SJSA1 (cell line): ENCODE data around the gene ZNF256. TPM values are rescaled to one million over a fixed set of nuclear protein-coding genes. Genes with fewer than 3 reads are reported as not detected.
A peak's percentile ranks its signal among the peaks of the same experiment; 100 is the strongest.

Source experiments
- DNase-seq, 2 experiments: peaks; one replicate each; pipeline ENCODE4 v3.0.0-alpha.2; 2015 to 2020; ENCODE audit warnings: low spot score in 2 of 2, low read depth in 1 of 2
- H3K27ac ChIP-seq: fragments of 250-450 bp; sonication (Bioruptor Pico); 2 replicates; pipeline ENCODE4 v1.5.1; 2020; ENCODE audit warnings: mild to moderate bottlenecking, moderate library complexity
- H3K27me3 ChIP-seq: fragments of 250-450 bp; sonication (Bioruptor Pico); replicated peaks from 2 replicates; pipeline ENCODE4 v1.5.1; 2020; ENCODE audit warnings: mild to moderate bottlenecking, moderate library complexity
- H3K36me3 ChIP-seq: fragments of 250-450 bp; sonication (Bioruptor Pico); 2 replicates; pipeline ENCODE4 v1.5.1; 2020; ENCODE audit warnings: mild to moderate bottlenecking
- H3K4me1 ChIP-seq: fragments of 250-450 bp; sonication (Bioruptor Pico); replicated peaks from 2 replicates; pipeline ENCODE4 v1.6.1; 2021; ENCODE audit warnings: mild to moderate bottlenecking
- H3K4me3 ChIP-seq: fragments of 250-450 bp; sonication (Bioruptor Pico); 2 replicates; pipeline ENCODE4 v1.5.1; 2020; ENCODE audit warnings: mild to moderate bottlenecking
- H3K9me3 ChIP-seq: fragments of 250-450 bp; sonication (Bioruptor Pico); replicated peaks from 2 replicates; pipeline ENCODE4 v1.5.1; 2020; ENCODE audit warnings: mild to moderate bottlenecking
- total RNA-seq: library from RNA; depleted of rRNA; stranded (reverse); fragments of >200 nt; shearing (Covaris generic); gene quantifications from 2 replicates; pipeline ENCODE4 v1.2.3, GENCODE V29; 2014; rRNA removed

The ZNF256 gene
- 1.8 and 5.2 TPM in 2 replicates for total RNA-seq

- H3K36me3 ChIP-seq: peaks cover 19% of the 10 kb centered on the region
- peak; percentile 90 to 95 for DNase-seq
- peaks cover 54% of the 10 kb centered on the region for H3K9me3 ChIP-seq
- no peaks in the 10 kb centered on the region for H3K27me3 ChIP-seq
- H3K27ac ChIP-seq: peak within 1 kb of the TSS; percentile 44
- H3K4me3 ChIP-seq: peak within 1 kb of the TSS; percentile 68
- H3K4me1 ChIP-seq: no peaks in the 10 kb centered on the region
These were observed at the start of gene ZNF256 for GRCh38 chr19:57947419-57948134. Gene ZNF256 (minus strand): TSS chr19:57947706. CDS start chr19:57947474, 232 bp downstream.

- no peaks in the 10 kb centered on the region for H3K4me1 ChIP-seq
- H3K4me3 ChIP-seq: no peak overlapping the region
- H3K36me3 ChIP-seq: peaks cover 57% of the 10 kb centered on the region
- no peaks in the 10 kb centered on the region for H3K27me3 ChIP-seq
- H3K27ac ChIP-seq: no peak overlapping the region
- no peak for DNase-seq
- H3K9me3 ChIP-seq: peaks cover 37% of the 10 kb centered on the region
These were observed 45.3 kb upstream of the ZNF256 start for GRCh38 chr19:57992841-57993240.

GRCh38 chr19:57978586-57979289 is 31.2 kb upstream of the ZNF256 start:
- no peak overlapping the region for H3K4me3 ChIP-seq
- DNase-seq: peak in 1 of 2 experiments; percentile 10
- H3K27ac ChIP-seq: no peak overlapping the region
- H3K9me3 ChIP-seq: peaks cover 68% of the 10 kb centered on the region
- H3K36me3 ChIP-seq: peaks cover 71% of the 10 kb centered on the region
- H3K27me3 ChIP-seq: no peaks in the 10 kb centered on the region
- H3K4me1 ChIP-seq: no peaks in the 10 kb centered on the region

GRCh38 chr19:57974434-57974833 is 26.9 kb upstream of the ZNF256 start, which contains the start of gene C19orf18:
Gene C19orf18 (minus strand): TSS chr19:57974534. CDS start chr19:57974432, 102 bp downstream.
- peaks cover 28% of the 10 kb centered on the region for H3K36me3 ChIP-seq
- no peak within 1 kb of the TSS for H3K27ac ChIP-seq
- H3K4me3 ChIP-seq: no peak within 1 kb of the TSS
- DNase-seq: no peak
- H3K9me3 ChIP-seq: peaks cover 52% of the 10 kb centered on the region
- no peaks in the 10 kb centered on the region for H3K27me3 ChIP-seq
- H3K4me1 ChIP-seq: no peaks in the 10 kb centered on the region

GRCh38 chr19:57964761-57965160 is 17.3 kb upstream of the ZNF256 start:
- H3K4me1 ChIP-seq: no peaks in the 10 kb centered on the region
- DNase-seq: no peak
- no peaks in the 10 kb centered on the region for H3K36me3 ChIP-seq
- peaks cover 11% of the 10 kb centered on the region; the same call in 1 of the 2 replicates for H3K9me3 ChIP-seq
- no peak overlapping the region for H3K4me3 ChIP-seq
- H3K27me3 ChIP-seq: no peaks in the 10 kb centered on the region
- H3K27ac ChIP-seq: no peak overlapping the region

GRCh38 chr19:57961785-57962184 is 14.3 kb upstream of the ZNF256 start:
- H3K36me3 ChIP-seq: no peaks in the 10 kb centered on the region
- DNase-seq: no peak
- peaks cover 8% of the 10 kb centered on the region; the same call in 1 of the 2 replicates for H3K9me3 ChIP-seq
- H3K27me3 ChIP-seq: no peaks in the 10 kb centered on the region
- no peak overlapping the region for H3K4me3 ChIP-seq
- no peaks in the 10 kb centered on the region for H3K4me1 ChIP-seq
- no peak overlapping the region for H3K27ac ChIP-seq

GRCh38 chr19:57954996-57955395 is 7.5 kb upstream of the ZNF256 start:
- H3K9me3 ChIP-seq: peaks cover 13% of the 10 kb centered on the region
- H3K4me1 ChIP-seq: no peaks in the 10 kb centered on the region
- H3K4me3 ChIP-seq: no peak overlapping the region
- DNase-seq: no peak
- no peak overlapping the region for H3K27ac ChIP-seq
- H3K36me3 ChIP-seq: no peaks in the 10 kb centered on the region
- H3K27me3 ChIP-seq: no peaks in the 10 kb centered on the region

GRCh38 chr19:57949702-57950101 is 2.2 kb upstream of the ZNF256 start:
- no peak for DNase-seq
- Histone ChIP-seq H3K9me3 (peaks cover 41% of the 10 kb centered on the region), H3K4me3 (no peak overlapping the region), H3K27ac (no peak overlapping the region), H3K27me3 (no peaks in the 10 kb centered on the region), H3K36me3 (no peaks in the 10 kb centered on the region), H3K4me1 (no peaks in the 10 kb centered on the region)

- Histone ChIP-seq H3K4me1 (no peaks in the 10 kb centered on the region), H3K36me3 (peaks cover 3% of the 10 kb centered on the region), H3K27me3 (no peaks in the 10 kb centered on the region), H3K27ac (no peak overlapping the region), H3K9me3 (peaks cover 44% of the 10 kb centered on the region), H3K4me3 (no peak overlapping the region)
- DNase-seq: no peak
These were observed 1.8 kb upstream of the ZNF256 start for GRCh38 chr19:57949296-57949695.

- no peak for DNase-seq
- peak overlapping the region; percentile 44 for H3K27ac ChIP-seq
- peaks cover 56% of the 10 kb centered on the region for H3K9me3 ChIP-seq
- no peaks in the 10 kb centered on the region for H3K27me3 ChIP-seq
- peaks cover 24% of the 10 kb centered on the region for H3K36me3 ChIP-seq
- H3K4me3 ChIP-seq: peak overlapping the region; percentile 68
- no peaks in the 10 kb centered on the region for H3K4me1 ChIP-seq
These were observed 453 bp downstream of the ZNF256 start for GRCh38 chr19:57947088-57947418.

GRCh38 chr19:57946316-57946715 is 1.2 kb downstream of the ZNF256 start:
- Histone ChIP-seq H3K27ac (no peak overlapping the region), H3K36me3 (peaks cover 32% of the 10 kb centered on the region), H3K4me1 (no peaks in the 10 kb centered on the region), H3K9me3 (peaks cover 63% of the 10 kb centered on the region), H3K27me3 (no peaks in the 10 kb centered on the region), H3K4me3 (peak overlapping the region; percentile 68; the same call in 1 of the 2 replicates)
- DNase-seq: no peak

GRCh38 chr19:57941593-57941992 is 5.9 kb downstream of the ZNF256 start:
- Histone ChIP-seq H3K4me3 (no peak overlapping the region), H3K36me3 (peaks cover 49% of the 10 kb centered on the region), H3K27me3 (no peaks in the 10 kb centered on the region), H3K27ac (no peak overlapping the region), H3K4me1 (no peaks in the 10 kb centered on the region), H3K9me3 (peaks cover 54% of the 10 kb centered on the region)
- no peak for DNase-seq

- DNase-seq: no peak
- Histone ChIP-seq H3K9me3 (peaks cover 23% of the 10 kb centered on the region), H3K27me3 (no peaks in the 10 kb centered on the region), H3K36me3 (peaks cover 12% of the 10 kb centered on the region), H3K4me3 (no peak overlapping the region), H3K4me1 (no peaks in the 10 kb centered on the region), H3K27ac (no peak overlapping the region)
These were observed 11.8 kb downstream of the ZNF256 start for GRCh38 chr19:57935731-57936130.
